Measurements from ENCODE around the gene ACVR1C.

DNA sequence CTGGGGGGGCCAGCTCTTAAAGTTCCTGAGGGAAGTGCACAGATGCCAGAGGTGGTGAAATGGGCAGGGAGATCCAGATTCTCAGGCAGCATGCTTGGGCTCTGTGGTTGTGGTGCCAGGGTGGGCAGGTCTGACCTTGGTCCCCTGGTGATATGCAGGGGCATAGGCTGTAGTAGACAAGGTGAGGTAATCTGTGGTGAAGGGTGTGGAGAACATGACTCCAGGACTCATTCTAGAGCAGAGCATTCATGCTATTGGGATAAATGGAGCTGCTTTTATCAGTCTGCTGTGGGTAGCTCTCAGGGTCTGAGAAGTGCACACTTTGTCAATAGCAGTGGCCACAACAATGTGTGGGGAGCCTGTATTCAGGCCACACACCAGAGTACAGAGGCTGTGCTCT, 16.9 kb downstream of the ACVR1C start:
- TF ChIP-seq, protein P1, sequence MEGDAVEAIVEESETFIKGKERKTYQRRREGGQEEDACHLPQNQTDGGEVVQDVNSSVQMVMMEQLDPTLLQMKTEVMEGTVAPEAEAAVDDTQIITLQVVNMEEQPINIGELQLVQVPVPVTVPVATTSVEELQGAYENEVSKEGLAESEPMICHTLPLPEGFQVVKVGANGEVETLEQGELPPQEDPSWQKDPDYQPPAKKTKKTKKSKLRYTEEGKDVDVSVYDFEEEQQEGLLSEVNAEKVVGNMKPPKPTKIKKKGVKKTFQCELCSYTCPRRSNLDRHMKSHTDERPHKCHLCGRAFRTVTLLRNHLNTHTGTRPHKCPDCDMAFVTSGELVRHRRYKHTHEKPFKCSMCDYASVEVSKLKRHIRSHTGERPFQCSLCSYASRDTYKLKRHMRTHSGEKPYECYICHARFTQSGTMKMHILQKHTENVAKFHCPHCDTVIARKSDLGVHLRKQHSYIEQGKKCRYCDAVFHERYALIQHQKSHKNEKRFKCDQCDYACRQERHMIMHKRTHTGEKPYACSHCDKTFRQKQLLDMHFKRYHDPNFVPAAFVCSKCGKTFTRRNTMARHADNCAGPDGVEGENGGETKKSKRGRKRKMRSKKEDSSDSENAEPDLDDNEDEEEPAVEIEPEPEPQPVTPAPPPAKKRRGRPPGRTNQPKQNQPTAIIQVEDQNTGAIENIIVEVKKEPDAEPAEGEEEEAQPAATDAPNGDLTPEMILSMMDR (conservative IDR thresholded peaks at IDR 0.05) = no peak
- no peak for TF ChIP-seq EZH2 (IDR thresholded peaks at IDR 0.05; ENCODE audit: low read depth)

Data from PC-9 (cell line).